ENCODE measurements around the gene CYFIP1. TPM values are rescaled to one million over a fixed set of nuclear protein-coding genes. Genes with fewer than 3 reads are reported as not detected.

Gene CYFIP1
- total RNA-seq, 1 experiment from 2014 or later = 143 TPM

DNA sequence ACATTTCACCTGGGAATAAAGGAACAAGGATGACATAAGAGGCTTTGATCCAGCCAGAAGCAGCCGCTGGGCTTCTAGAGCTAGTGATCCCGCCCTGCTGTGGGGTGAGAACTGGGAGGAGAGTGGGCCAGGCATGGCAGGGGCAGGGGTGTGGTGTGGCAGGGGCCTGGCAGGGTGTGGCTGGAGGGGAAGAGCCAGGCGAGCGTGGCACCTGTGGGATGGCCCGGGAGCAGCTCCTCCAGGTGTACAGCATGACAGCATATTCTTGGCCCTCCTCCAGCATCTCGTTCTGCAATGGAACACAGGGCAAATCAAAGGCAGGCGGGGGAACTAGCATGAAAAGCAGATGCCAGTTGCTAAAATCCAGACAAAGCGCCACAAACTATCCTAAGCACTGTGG lies 35.5 kb downstream of the CYFIP1 start:
- Histone ChIP-seq H3K4me3 (replicated peaks in 1 of 2; ENCODE audit: low read depth in 1 of 2, low read length in 2 of 2) (no peak overlapping the region), H3K4me2 (ENCODE audit: low read length) (no peak overlapping the region), H3K9me3 (ENCODE audit: control insufficient read depth in 1 of 2, insufficient read depth in 1 of 2, low read depth in 1 of 2, low read length in 2 of 2) (no peaks in the 10 kb centered on the region), H2AFZ (ENCODE audit: low read depth, low read length, poor library complexity, severe bottlenecking) (no peak overlapping the region), H3K27ac (ENCODE audit: low read depth, low read length) (no peak overlapping the region), H4K20me1 (ENCODE audit: insufficient read depth) (no peaks in the 10 kb centered on the region), H3K9me2 (ENCODE audit: insufficient read depth) (no peaks in the 10 kb centered on the region), H3K27me3 (ENCODE audit: insufficient read depth, low read length) (no peaks in the 10 kb centered on the region), H3K79me2 (ENCODE audit: insufficient read depth, low read length) (peaks cover 51% of the 10 kb centered on the region), H3K4me1 (ENCODE audit: control insufficient read depth in 1 of 2, insufficient read depth in 2 of 2, low read length in 2 of 2) (no peaks in the 10 kb centered on the region), H3K36me3 (ENCODE audit: control insufficient read depth in 1 of 2, insufficient read depth in 2 of 2, low read length in 2 of 2) (peaks cover 12 to 36% of the 10 kb centered on the region in 2 experiments), H3K9ac (ENCODE audit: low read length) (no peak overlapping the region)
- RAD21 ChIA-PET (ENCODE audit: low non-redundant PET in 1 of 2, low total read pairs in 2 of 2, uncharacterized antibody in 2 of 2, unreplicated experiment in 2 of 2) = no interaction called here
- DNase-seq (ENCODE audit: low read depth, low spot score) (no peak), ATAC-seq (no peak)
- BruUV-seq (replicated peaks) = no TSS peak
- intact Hi-C loops (cut with micrococcal nuclease) = no loop called here
- CTCF ChIA-PET = no interaction called here
- TF ChIP-seq, protein P1, sequence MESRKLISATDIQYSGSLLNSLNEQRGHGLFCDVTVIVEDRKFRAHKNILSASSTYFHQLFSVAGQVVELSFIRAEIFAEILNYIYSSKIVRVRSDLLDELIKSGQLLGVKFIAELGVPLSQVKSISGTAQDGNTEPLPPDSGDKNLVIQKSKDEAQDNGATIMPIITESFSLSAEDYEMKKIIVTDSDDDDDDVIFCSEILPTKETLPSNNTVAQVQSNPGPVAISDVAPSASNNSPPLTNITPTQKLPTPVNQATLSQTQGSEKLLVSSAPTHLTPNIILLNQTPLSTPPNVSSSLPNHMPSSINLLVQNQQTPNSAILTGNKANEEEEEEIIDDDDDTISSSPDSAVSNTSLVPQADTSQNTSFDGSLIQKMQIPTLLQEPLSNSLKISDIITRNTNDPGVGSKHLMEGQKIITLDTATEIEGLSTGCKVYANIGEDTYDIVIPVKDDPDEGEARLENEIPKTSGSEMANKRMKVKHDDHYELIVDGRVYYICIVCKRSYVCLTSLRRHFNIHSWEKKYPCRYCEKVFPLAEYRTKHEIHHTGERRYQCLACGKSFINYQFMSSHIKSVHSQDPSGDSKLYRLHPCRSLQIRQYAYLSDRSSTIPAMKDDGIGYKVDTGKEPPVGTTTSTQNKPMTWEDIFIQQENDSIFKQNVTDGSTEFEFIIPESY (IDR thresholded peaks at IDR 0.05; ENCODE audit: extremely low read depth, insufficient replicate concordance, low read length) = no peak
- TF ChIP-seq CBX3 (IDR thresholded peaks at IDR 0.05; ENCODE audit: low read depth) = no peak
- no peak for TF ChIP-seq JUND (IDR thresholded peaks at IDR 0.05)
- TF ChIP-seq, protein P2, sequence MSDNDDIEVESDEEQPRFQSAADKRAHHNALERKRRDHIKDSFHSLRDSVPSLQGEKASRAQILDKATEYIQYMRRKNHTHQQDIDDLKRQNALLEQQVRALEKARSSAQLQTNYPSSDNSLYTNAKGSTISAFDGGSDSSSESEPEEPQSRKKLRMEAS (IDR thresholded peaks at IDR 0.05) = no peak
- TF ChIP-seq CEBPB (IDR thresholded peaks at IDR 0.05; ENCODE audit: low read depth) = no peak
- TF ChIP-seq FOSL1 (IDR thresholded peaks at IDR 0.05; ENCODE audit: low read depth) = no peak
- TF ChIP-seq POLR2AphosphoS5 (IDR thresholded peaks at IDR 0.05; ENCODE audit: low read depth, low read length) = no peak
- no peak for TF ChIP-seq POLR2A (IDR thresholded peaks at IDR 0.05; ENCODE audit: borderline replicate concordance, extremely low read depth, insufficient read depth, insufficient read length)
- TF ChIP-seq, protein P3, sequence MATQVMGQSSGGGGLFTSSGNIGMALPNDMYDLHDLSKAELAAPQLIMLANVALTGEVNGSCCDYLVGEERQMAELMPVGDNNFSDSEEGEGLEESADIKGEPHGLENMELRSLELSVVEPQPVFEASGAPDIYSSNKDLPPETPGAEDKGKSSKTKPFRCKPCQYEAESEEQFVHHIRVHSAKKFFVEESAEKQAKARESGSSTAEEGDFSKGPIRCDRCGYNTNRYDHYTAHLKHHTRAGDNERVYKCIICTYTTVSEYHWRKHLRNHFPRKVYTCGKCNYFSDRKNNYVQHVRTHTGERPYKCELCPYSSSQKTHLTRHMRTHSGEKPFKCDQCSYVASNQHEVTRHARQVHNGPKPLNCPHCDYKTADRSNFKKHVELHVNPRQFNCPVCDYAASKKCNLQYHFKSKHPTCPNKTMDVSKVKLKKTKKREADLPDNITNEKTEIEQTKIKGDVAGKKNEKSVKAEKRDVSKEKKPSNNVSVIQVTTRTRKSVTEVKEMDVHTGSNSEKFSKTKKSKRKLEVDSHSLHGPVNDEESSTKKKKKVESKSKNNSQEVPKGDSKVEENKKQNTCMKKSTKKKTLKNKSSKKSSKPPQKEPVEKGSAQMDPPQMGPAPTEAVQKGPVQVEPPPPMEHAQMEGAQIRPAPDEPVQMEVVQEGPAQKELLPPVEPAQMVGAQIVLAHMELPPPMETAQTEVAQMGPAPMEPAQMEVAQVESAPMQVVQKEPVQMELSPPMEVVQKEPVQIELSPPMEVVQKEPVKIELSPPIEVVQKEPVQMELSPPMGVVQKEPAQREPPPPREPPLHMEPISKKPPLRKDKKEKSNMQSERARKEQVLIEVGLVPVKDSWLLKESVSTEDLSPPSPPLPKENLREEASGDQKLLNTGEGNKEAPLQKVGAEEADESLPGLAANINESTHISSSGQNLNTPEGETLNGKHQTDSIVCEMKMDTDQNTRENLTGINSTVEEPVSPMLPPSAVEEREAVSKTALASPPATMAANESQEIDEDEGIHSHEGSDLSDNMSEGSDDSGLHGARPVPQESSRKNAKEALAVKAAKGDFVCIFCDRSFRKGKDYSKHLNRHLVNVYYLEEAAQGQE (IDR thresholded peaks at IDR 0.05; ENCODE audit: low read depth) = no peak
- TF ChIP-seq, protein P4, sequence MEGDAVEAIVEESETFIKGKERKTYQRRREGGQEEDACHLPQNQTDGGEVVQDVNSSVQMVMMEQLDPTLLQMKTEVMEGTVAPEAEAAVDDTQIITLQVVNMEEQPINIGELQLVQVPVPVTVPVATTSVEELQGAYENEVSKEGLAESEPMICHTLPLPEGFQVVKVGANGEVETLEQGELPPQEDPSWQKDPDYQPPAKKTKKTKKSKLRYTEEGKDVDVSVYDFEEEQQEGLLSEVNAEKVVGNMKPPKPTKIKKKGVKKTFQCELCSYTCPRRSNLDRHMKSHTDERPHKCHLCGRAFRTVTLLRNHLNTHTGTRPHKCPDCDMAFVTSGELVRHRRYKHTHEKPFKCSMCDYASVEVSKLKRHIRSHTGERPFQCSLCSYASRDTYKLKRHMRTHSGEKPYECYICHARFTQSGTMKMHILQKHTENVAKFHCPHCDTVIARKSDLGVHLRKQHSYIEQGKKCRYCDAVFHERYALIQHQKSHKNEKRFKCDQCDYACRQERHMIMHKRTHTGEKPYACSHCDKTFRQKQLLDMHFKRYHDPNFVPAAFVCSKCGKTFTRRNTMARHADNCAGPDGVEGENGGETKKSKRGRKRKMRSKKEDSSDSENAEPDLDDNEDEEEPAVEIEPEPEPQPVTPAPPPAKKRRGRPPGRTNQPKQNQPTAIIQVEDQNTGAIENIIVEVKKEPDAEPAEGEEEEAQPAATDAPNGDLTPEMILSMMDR (IDR thresholded peaks at IDR 0.05 in 2 of 3, conservative IDR thresholded peaks at IDR 0.05 in 1 of 3; ENCODE audit: borderline replicate concordance in 1 of 3, insufficient read depth in 1 of 3, low read depth in 2 of 3, low read length in 2 of 3) = no peak
- TF ChIP-seq ELF1 (IDR thresholded peaks at IDR 0.05; ENCODE audit: borderline replicate concordance, low read depth) = no peak
- TF ChIP-seq RAD21 (IDR thresholded peaks at IDR 0.05; ENCODE audit: low read depth) = no peak
- TF ChIP-seq SRF (IDR thresholded peaks at IDR 0.05; ENCODE audit: low read depth) = no peak
- TF ChIP-seq, protein P5, sequence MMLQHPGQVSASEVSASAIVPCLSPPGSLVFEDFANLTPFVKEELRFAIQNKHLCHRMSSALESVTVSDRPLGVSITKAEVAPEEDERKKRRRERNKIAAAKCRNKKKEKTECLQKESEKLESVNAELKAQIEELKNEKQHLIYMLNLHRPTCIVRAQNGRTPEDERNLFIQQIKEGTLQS (IDR thresholded peaks at IDR 0.05) = no peak
- no peak for TF ChIP-seq ZFX (IDR thresholded peaks at IDR 0.05)
- no peak for TF ChIP-seq EZH2phosphoT487 (IDR thresholded peaks at IDR 0.05; ENCODE audit: borderline replicate concordance)
- no peak for TF ChIP-seq EZH2 (IDR thresholded peaks at IDR 0.05)
- no peak for TF ChIP-seq SIN3A (IDR thresholded peaks at IDR 0.05; ENCODE audit: low read depth)
- no peak for TF ChIP-seq YY1 (IDR thresholded peaks at IDR 0.05; ENCODE audit: extremely low read depth, insufficient replicate concordance, low read depth, low read length)
- no peak for TF ChIP-seq EGR1 (IDR thresholded peaks at IDR 0.05; ENCODE audit: low read depth)
- POLR2A ChIA-PET = no interaction called here

All from HCT116 (cell line).